Keratinocyte (primary cell): ENCODE measurements around the gene ZMYND8. TPM values are rescaled to one million over a fixed set of nuclear protein-coding genes. Genes with fewer than 3 reads are reported as not detected.

ENCODE experiments used
- DNase-seq: peaks from one replicate; pipeline ENCODE4 v3.0.0-alpha.2; 2011; ENCODE audit warnings: low read depth, missing footprints, low spot score
- FAIRE-seq: peaks from 2 replicates; lab custom pipeline; 2011; peaks lifted over from hg19 to GRCh38; lab: Jason Lieb, UNC
- H2AFZ ChIP-seq: 2 replicates; pipeline ENCODE4 v1.6.0; 2012; ENCODE audit warnings: low read length, control low read depth, inconsistent platforms; ENCODE audit not compliant: control insufficient read depth
- H3K27ac ChIP-seq: 2 replicates; pipeline ENCODE4 v1.5.1; 2011; ENCODE audit warnings: low read length; ENCODE audit not compliant: control insufficient read depth, insufficient read depth
- H3K27me3 ChIP-seq: 3 replicates; pipeline ENCODE4 v1.6.0; 2011; ENCODE audit warnings: low read length; ENCODE audit not compliant: control insufficient read depth, insufficient read depth; ENCODE audit errors: extremely low read depth
- H3K36me3 ChIP-seq, 2 experiments: 2 replicates in 1 of 2; 3 replicates in 1 of 2; pipeline ENCODE4 v1.5.1; 2011; ENCODE audit warnings: low read length in 2 of 2, mild to moderate bottlenecking in 1 of 2; ENCODE audit not compliant: control insufficient read depth in 2 of 2, insufficient read depth in 2 of 2; ENCODE audit errors: extremely low read depth in 1 of 2
- H3K4me1 ChIP-seq: 3 replicates; pipeline ENCODE4 v1.5.1; 2011; ENCODE audit warnings: low read length; ENCODE audit not compliant: control insufficient read depth, insufficient read depth; ENCODE audit errors: extremely low read depth
- H3K4me2 ChIP-seq: 3 replicates; pipeline ENCODE4 v1.6.0; 2011; ENCODE audit warnings: low read depth, low read length; ENCODE audit not compliant: control insufficient read depth, insufficient read depth; ENCODE audit errors: extremely low read depth
- H3K4me3 ChIP-seq, 3 experiments: fragments of 200-600 bp in 1 of 3; sonication (generic) in 1 of 3; 2 replicates in 2 of 3; 3 replicates in 1 of 3; pipeline ENCODE4 v1.5.1; 2011 to 2016; ENCODE audit warnings: low read length in 3 of 3, mild to moderate bottlenecking in 3 of 3, control low read depth in 2 of 3, inconsistent platforms in 1 of 3, low read depth in 1 of 3, mixed read lengths in 1 of 3, mixed run types in 1 of 3, moderate library complexity in 1 of 3; ENCODE audit not compliant: control insufficient read depth in 2 of 3, insufficient read depth in 2 of 3; ENCODE audit errors: extremely low read depth in 1 of 3
- H3K79me2 ChIP-seq: 2 replicates; pipeline ENCODE4 v1.6.0; 2012; ENCODE audit warnings: low read length; ENCODE audit not compliant: control insufficient read depth, insufficient read depth
- H3K9ac ChIP-seq: 3 replicates; pipeline ENCODE4 v1.6.0; 2011; ENCODE audit warnings: low read length; ENCODE audit not compliant: control insufficient read depth, insufficient read depth; ENCODE audit errors: extremely low read depth
- H3K9me1 ChIP-seq: 3 replicates; pipeline ENCODE4 v1.6.0; 2011; ENCODE audit warnings: low read length; ENCODE audit not compliant: control insufficient read depth, insufficient read depth; ENCODE audit errors: extremely low read depth
- H3K9me3 ChIP-seq: 2 replicates; pipeline ENCODE4 v1.5.1; 2012; ENCODE audit warnings: low read depth, low read length; ENCODE audit not compliant: control insufficient read depth
- H4K20me1 ChIP-seq: 3 replicates; pipeline ENCODE4 v1.6.0; 2011; ENCODE audit warnings: low read length; ENCODE audit not compliant: control insufficient read depth, insufficient read depth; ENCODE audit errors: extremely low read depth
- CTCF ChIP-seq, 3 experiments: IDR thresholded peaks in 1 of 3; conservative IDR thresholded peaks in 1 of 3; optimal IDR thresholded peaks in 1 of 3; 2 replicates in 2 of 3; 3 replicates in 1 of 3; pipeline versions ENCODE3 to v1.5.1; 2011; ENCODE audit warnings: low read length in 3 of 3, mild to moderate bottlenecking in 3 of 3, moderate library complexity in 2 of 3, control low read depth in 1 of 3, inconsistent platforms in 1 of 3; ENCODE audit not compliant: insufficient read depth in 2 of 3; ENCODE audit errors: extremely low read depth in 1 of 3
- EZH2 ChIP-seq: IDR thresholded peaks from one replicate; pipeline ENCODE4 v1.6.1; 2012; ENCODE audit warnings: inconsistent platforms, mild to moderate bottlenecking, low read length, moderate library complexity
- dilution Hi-C: fragments of 300-500 bp; cut with MboI; formaldehyde crosslinking; loops from one replicate; pipeline ENCODE4 v1.7.0; 2020; ENCODE audit warnings: low sequenced_read_pairs; ENCODE audit not compliant: extremely low pct_ligation_motif_present
- polyA plus RNA-seq, 5 experiments: library from polyadenylated mRNA; depleted of rRNA in 3 of 5; stranded (reverse) in 3 of 5; stranded (forward) in 1 of 5; unstranded in 1 of 5; fragments of >200 nt; gene quantifications; 1 replicate in 1 of 5; 2 replicates in 3 of 5; 3 replicates in 1 of 5; pipeline versions ENCODE4 v1.2.1 to v1.2.3, GENCODE V29; 2011 to 2012; ENCODE audit warnings: missing spikeins in 2 of 5, low read depth in 1 of 5, low replicate concordance in 1 of 5

The ZMYND8 gene
- polyA plus RNA-seq, 1 donor (not counting 4 experiments of a cell fraction or from before 2014, with no cell fraction given), result 39.8 TPM

GRCh38 chr20:47267621-47268020 is 88.9 kb downstream of the ZMYND8 start:
- Histone ChIP-seq H3K9ac (no peak overlapping the region), H3K9me3 (no peaks in the 10 kb centered on the region), H2AFZ (no peak overlapping the region), H3K4me1 (no peaks in the 10 kb centered on the region), H3K9me1 (no peaks in the 10 kb centered on the region), H3K27me3 (no peaks in the 10 kb centered on the region), H3K4me3 (no peak overlapping the region), H3K4me2 (no peak overlapping the region), H3K36me3 (peaks cover 16 to 27% of the 10 kb centered on the region in 2 experiments), H4K20me1 (peaks cover 4% of the 10 kb centered on the region), H3K27ac (no peak overlapping the region), H3K79me2 (peaks cover 64% of the 10 kb centered on the region)
- TF ChIP-seq EZH2, result no peak
- TF ChIP-seq CTCF (optimal IDR thresholded peaks at IDR 0.05 in 1 of 3, IDR thresholded peaks at IDR 0.05 in 1 of 3, conservative IDR thresholded peaks at IDR 0.05 in 1 of 3; ENCODE audit: extremely low read depth in 1 of 3, insufficient read depth in 2 of 3, low read length in 3 of 3), result no peak
- DNase-seq (no peak), FAIRE-seq (no peak)
- dilution Hi-C loops, result no loop called here

GRCh38 chr20:47266847-47267515 is 89.5 kb downstream of the ZMYND8 start:
- H3K9ac ChIP-seq, result no peak overlapping the region
- no peaks in the 10 kb centered on the region for H3K9me1 ChIP-seq
- no peak for TF ChIP-seq CTCF (optimal IDR thresholded peaks at IDR 0.05 in 1 of 3, IDR thresholded peaks at IDR 0.05 in 1 of 3, conservative IDR thresholded peaks at IDR 0.05 in 1 of 3; ENCODE audit: extremely low read depth in 1 of 3, insufficient read depth in 2 of 3, low read length in 3 of 3)
- H3K4me2 ChIP-seq, result no peak overlapping the region
- H3K4me1 ChIP-seq, result no peaks in the 10 kb centered on the region
- H3K9me3 ChIP-seq, result no peaks in the 10 kb centered on the region
- no peak overlapping the region for H3K4me3 ChIP-seq
- H3K79me2 ChIP-seq, result peaks cover 59% of the 10 kb centered on the region
- peaks cover 4% of the 10 kb centered on the region for H4K20me1 ChIP-seq
- H3K27ac ChIP-seq, result no peak overlapping the region
- H3K27me3 ChIP-seq, result no peaks in the 10 kb centered on the region
- dilution Hi-C loops, result no loop called here
- FAIRE-seq, result no peak
- DNase-seq, result no peak
- no peak overlapping the region for H2AFZ ChIP-seq
- peaks cover 22 to 28% of the 10 kb centered on the region in 2 experiments for H3K36me3 ChIP-seq
